SK-N-SH treated with all-trans-retinoic acid at 6 μM for 48 hours (cell line): ENCODE measurements around the gene FPR2.

Source experiments
- ATAC-seq: fragments of 200-7000 bp; cut with Tn5 transposase; 3 replicates; pipeline ENCODE4 v1.9.1; 2020; ENCODE audit warnings: mild to moderate bottlenecking, moderate library complexity
- ARNTL ChIP-seq: fragments of 450-650 bp; formaldehyde crosslinking; IDR thresholded peaks from 2 replicates; pipeline ENCODE4 v1.5.0; 2020; ENCODE audit warnings: low read depth, mild to moderate bottlenecking, moderate library complexity, borderline replicate concordance
- BACH2 ChIP-seq: fragments of 250-450 bp; sonication (Bioruptor Pico); IDR thresholded peaks from 2 replicates; pipeline ENCODE4 v1.9.0; 2021; ENCODE audit warnings: mild to moderate bottlenecking, borderline replicate concordance
- CREB5 ChIP-seq: fragments of 250-450 bp; sonication (Bioruptor Pico); IDR thresholded peaks from 2 replicates; pipeline ENCODE4 v1.5.1; 2020; ENCODE audit warnings: low read depth, mild to moderate bottlenecking, moderate library complexity
- CSDC2 ChIP-seq: fragments of 250-450 bp; sonication (Bioruptor Pico); IDR thresholded peaks from 2 replicates; pipeline ENCODE4 v1.5.0; 2020; ENCODE audit warnings: mild to moderate bottlenecking, moderate library complexity
- CSRNP3 ChIP-seq: fragments of 250-450 bp; sonication (Bioruptor Pico); IDR thresholded peaks from 2 replicates; pipeline ENCODE4 v1.5.1; 2021; ENCODE audit warnings: mild to moderate bottlenecking, moderate library complexity
- ESRRG ChIP-seq: fragments of 250-450 bp; sonication (Bioruptor Pico); IDR thresholded peaks from 2 replicates; pipeline ENCODE4 v1.6.1; 2021; ENCODE audit warnings: mild to moderate bottlenecking
- GLIS3 ChIP-seq: fragments of 250-450 bp; sonication (Bioruptor Pico); IDR thresholded peaks from 2 replicates; pipeline ENCODE4 v1.5.0; 2020; ENCODE audit warnings: mild to moderate bottlenecking, moderate library complexity
- ISL1 ChIP-seq: fragments of 250-450 bp; sonication (Bioruptor Pico); IDR thresholded peaks from 2 replicates; pipeline ENCODE4 v2.1.2; 2022; ENCODE audit warnings: mild to moderate bottlenecking, moderate library complexity
- OSR1 ChIP-seq: fragments of 250-450 bp; sonication (Bioruptor Pico); IDR thresholded peaks from 2 replicates; pipeline ENCODE4 v1.8.0; 2022; ENCODE audit warnings: moderate library complexity, mild to moderate bottlenecking, inconsistent platforms
- PATZ1 ChIP-seq: fragments of 250-450 bp; sonication (Bioruptor Pico); IDR thresholded peaks from 2 replicates; pipeline ENCODE4 v1.8.0; 2020; ENCODE audit warnings: mild to moderate bottlenecking, moderate library complexity, borderline replicate concordance
- POU6F1 ChIP-seq: fragments of 250-450 bp; sonication (Bioruptor Pico); IDR thresholded peaks from 2 replicates; pipeline ENCODE4 v1.8.0; 2021; ENCODE audit warnings: low read depth, mild to moderate bottlenecking, moderate library complexity, borderline replicate concordance
- PPARA ChIP-seq: fragments of 250-450 bp; sonication (Bioruptor Pico); IDR thresholded peaks from 2 replicates; pipeline ENCODE4 v1.5.0; 2020; ENCODE audit warnings: mild to moderate bottlenecking, borderline replicate concordance
- RARB ChIP-seq: fragments of 250-450 bp; sonication (Bioruptor Pico); IDR thresholded peaks from 2 replicates; pipeline ENCODE4 v1.8.0; 2021; ENCODE audit warnings: mild to moderate bottlenecking, moderate library complexity
- SNAI2 ChIP-seq: fragments of 250-450 bp; sonication (Bioruptor Pico); IDR thresholded peaks from 2 replicates; pipeline ENCODE4 v1.5.0; 2020; ENCODE audit warnings: mild to moderate bottlenecking, moderate library complexity
- TCF4 ChIP-seq: fragments of 250-450 bp; sonication (Bioruptor Pico); IDR thresholded peaks from 2 replicates; pipeline ENCODE4 v1.8.0; 2021; ENCODE audit warnings: mild to moderate bottlenecking, moderate library complexity, borderline replicate concordance
- TOX ChIP-seq: fragments of 250-450 bp; sonication (Bioruptor Pico); IDR thresholded peaks from 2 replicates; pipeline ENCODE4 v1.8.0; 2021; ENCODE audit warnings: mild to moderate bottlenecking, moderate library complexity, borderline replicate concordance
- TSHZ2 ChIP-seq: fragments of 250-450 bp; sonication (Bioruptor Pico); IDR thresholded peaks from 2 replicates; pipeline ENCODE4 v1.5.0; 2020; ENCODE audit warnings: mild to moderate bottlenecking, moderate library complexity
- ZC3H10 ChIP-seq: fragments of 250-450 bp; sonication (Bioruptor Pico); IDR thresholded peaks from 2 replicates; pipeline ENCODE4 v1.5.1; 2021; ENCODE audit warnings: mild to moderate bottlenecking, moderate library complexity
- ZFP3 ChIP-seq: fragments of 250-450 bp; sonication (Bioruptor Pico); IDR thresholded peaks from 2 replicates; pipeline ENCODE4 v1.5.0; 2020; ENCODE audit warnings: mild to moderate bottlenecking, moderate library complexity
- ZFP30 ChIP-seq: fragments of 450-650 bp; formaldehyde crosslinking; IDR thresholded peaks from 2 replicates; pipeline ENCODE4 v1.5.0; 2022; ENCODE audit warnings: mild to moderate bottlenecking, moderate library complexity
- ZNF565 ChIP-seq: fragments of 450-650 bp; formaldehyde crosslinking; conservative IDR thresholded peaks from 2 replicates; pipeline ENCODE4 v1.5.0; 2020; ENCODE audit warnings: low read depth, mild to moderate bottlenecking, moderate library complexity
- ZNF70 ChIP-seq: fragments of 450-650 bp; formaldehyde crosslinking; IDR thresholded peaks from 2 replicates; pipeline ENCODE4 v1.5.0; 2020; ENCODE audit warnings: mild to moderate bottlenecking, moderate library complexity
- ZNF8 ChIP-seq: fragments of 450-650 bp; formaldehyde crosslinking; IDR thresholded peaks from 2 replicates; pipeline ENCODE4 v1.5.0; 2020; ENCODE audit warnings: mild to moderate bottlenecking, moderate library complexity

The FPR2 gene

GRCh38 chr19:51796195-51796679 is 35.3 kb downstream of the FPR2 start:
- no peak for ATAC-seq

GRCh38 chr19:51797480-51797879 is 36.5 kb downstream of the FPR2 start:
- TF ChIP-seq SNAI2 (CRISPR knock-in tag) (no peak), PPARA (CRISPR knock-in tag) (no peak), CREB5 (CRISPR knock-in tag) (no peak), ZNF8 (CRISPR knock-in tag) (no peak), ZFP30 (CRISPR knock-in tag) (no peak), PATZ1 (CRISPR knock-in tag) (no peak), BACH2 (no peak), OSR1 (CRISPR knock-in tag) (no peak), ESRRG (CRISPR knock-in tag) (no peak), ARNTL (CRISPR knock-in tag) (no peak), CSDC2 (CRISPR knock-in tag) (no peak), ZFP3 (CRISPR knock-in tag) (no peak), ZC3H10 (no peak), CSRNP3 (no peak), ZNF565 (CRISPR knock-in tag) (no peak), ZNF70 (CRISPR knock-in tag) (no peak), GLIS3 (CRISPR knock-in tag) (no peak), TCF4 (CRISPR knock-in tag) (no peak), TSHZ2 (CRISPR knock-in tag) (no peak)
- ATAC-seq: no peak

More at GRCh38 chr19:51796195-51796679, 35.3 kb downstream of the FPR2 start:
- TF ChIP-seq ZFP30 (CRISPR knock-in tag): no peak
- no peak for TF ChIP-seq PPARA (CRISPR knock-in tag)
- TF ChIP-seq ZC3H10: no peak
- no peak for TF ChIP-seq TOX (CRISPR knock-in tag)
- no peak for TF ChIP-seq POU6F1 (CRISPR knock-in tag)
- no peak for TF ChIP-seq ESRRG (CRISPR knock-in tag)
- no peak for TF ChIP-seq CSDC2 (CRISPR knock-in tag)
- no peak for TF ChIP-seq ZFP3 (CRISPR knock-in tag)
- no peak for TF ChIP-seq BACH2
- no peak for TF ChIP-seq RARB
- no peak for TF ChIP-seq ARNTL (CRISPR knock-in tag)
- no peak for TF ChIP-seq TSHZ2 (CRISPR knock-in tag)
- TF ChIP-seq ISL1: no peak
